ENCODE data around the gene ARHGAP10. TPM values are rescaled to one million over a fixed set of nuclear protein-coding genes. Genes with fewer than 3 reads are reported as not detected.
A peak's percentile ranks its signal among the peaks of the same experiment; 100 is the strongest.
"Not testable (repeated sequence)": the region's sequence is repeated elsewhere in the genome, so short reads cannot be mapped to it uniquely, and the experiment has no call there.

The ARHGAP10 gene
- total RNA-seq, 4 donors from 2014 or later, result 26.5 to 117 (median 29.7) TPM

DNA sequence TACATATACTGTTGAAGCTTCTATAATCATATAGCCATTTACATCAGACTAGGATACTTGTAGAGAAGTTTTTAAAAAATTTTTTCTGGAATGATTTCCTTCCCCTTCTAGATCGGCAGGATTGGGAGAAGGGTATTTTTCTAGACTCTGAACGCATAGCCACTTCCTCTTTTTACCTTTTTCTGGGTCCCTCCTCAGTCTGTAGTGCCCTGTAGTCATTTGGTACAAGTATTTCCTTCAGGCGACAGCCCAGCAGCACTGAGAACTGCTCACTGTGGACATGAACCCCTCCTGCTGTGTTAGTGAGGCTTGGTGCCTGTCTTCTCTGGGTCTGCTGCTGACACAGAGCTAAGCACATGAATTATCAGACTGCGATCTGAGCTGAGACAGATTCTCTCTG, 255.4 kb downstream of the ARHGAP10 start:
- Histone ChIP-seq H3K36me3 (peaks cover 0 to 27% (median 0%) of the 10 kb centered on the region in 3 donors), H3K27ac (no peak overlapping the region), H3K27me3 (no peaks in the 10 kb centered on the region), H3K4me1 (peaks cover 0 to 24% (median 0%) of the 10 kb centered on the region in 3 donors), H3K9me3 (no peaks in the 10 kb centered on the region), H3K4me3 (no peak overlapping the region)
- DNase-seq, result no peak
- intact Hi-C loops (cut with DNase I), result no loop called here
- 78 to 85% methylated on average over 4 of the region's 4 CpGs for WGBS, 2 donors
- TF ChIP-seq POLR2A (IDR thresholded peaks at IDR 0.05), result no peak
- no peak for TF ChIP-seq CTCF (IDR thresholded peaks at IDR 0.05)

DNA sequence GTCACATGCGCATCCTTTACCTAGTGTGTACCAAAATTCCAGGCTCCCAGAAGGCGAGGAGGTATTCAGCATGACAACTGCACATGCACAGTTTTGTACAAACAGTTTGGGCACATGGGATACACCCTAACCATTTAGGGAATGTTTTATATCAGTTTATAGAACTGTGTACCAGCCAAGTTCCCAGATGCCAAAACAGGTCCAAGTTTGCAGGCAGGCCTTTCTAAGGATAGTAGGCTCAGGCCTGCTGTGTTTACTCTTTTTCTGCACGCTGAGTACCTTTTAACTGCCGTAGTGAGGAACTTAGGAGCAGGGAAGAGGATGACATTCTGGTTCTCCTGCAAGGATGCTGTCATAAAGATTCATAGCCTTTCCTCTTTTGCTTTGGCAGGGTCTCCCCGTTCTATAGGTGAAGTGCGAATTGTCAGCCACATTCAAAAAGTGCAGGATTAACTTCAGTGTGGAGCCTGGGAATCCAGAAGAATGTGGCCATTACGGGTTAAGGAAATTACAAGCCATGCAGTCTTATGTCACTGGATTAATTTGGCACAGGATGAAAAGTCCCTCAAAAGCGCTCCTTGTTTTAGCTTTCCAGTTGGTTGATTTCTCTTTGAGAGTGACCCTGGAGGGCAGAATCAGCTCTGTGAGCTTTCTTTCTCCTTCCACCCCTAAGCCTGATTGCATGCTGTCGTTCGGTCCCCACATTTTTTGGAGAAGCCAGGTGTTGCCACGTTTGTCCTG, 259.8 kb downstream of the ARHGAP10 start:
- peaks cover 0 to 13% (median 0%) of the 10 kb centered on the region in 3 donors for H3K36me3 ChIP-seq
- H3K27ac ChIP-seq, result peak overlapping the region in 1 of 4 donors; percentile 13
- H3K4me1 ChIP-seq, result peaks cover 0 to 21% (median 0%) of the 10 kb centered on the region in 3 donors
- no peak overlapping the region for H3K4me3 ChIP-seq
- H3K27me3 ChIP-seq, result no peaks in the 10 kb centered on the region
- intact Hi-C loops (cut with DNase I), result no loop called here
- no peak for TF ChIP-seq CTCF (IDR thresholded peaks at IDR 0.05)
- no peak for TF ChIP-seq POLR2A (IDR thresholded peaks at IDR 0.05)
- 82 to 86% methylated on average over 10 to 11 of the region's 11 CpGs for WGBS, 2 donors
- no peaks in the 10 kb centered on the region for H3K9me3 ChIP-seq
- no peak for DNase-seq

DNA sequence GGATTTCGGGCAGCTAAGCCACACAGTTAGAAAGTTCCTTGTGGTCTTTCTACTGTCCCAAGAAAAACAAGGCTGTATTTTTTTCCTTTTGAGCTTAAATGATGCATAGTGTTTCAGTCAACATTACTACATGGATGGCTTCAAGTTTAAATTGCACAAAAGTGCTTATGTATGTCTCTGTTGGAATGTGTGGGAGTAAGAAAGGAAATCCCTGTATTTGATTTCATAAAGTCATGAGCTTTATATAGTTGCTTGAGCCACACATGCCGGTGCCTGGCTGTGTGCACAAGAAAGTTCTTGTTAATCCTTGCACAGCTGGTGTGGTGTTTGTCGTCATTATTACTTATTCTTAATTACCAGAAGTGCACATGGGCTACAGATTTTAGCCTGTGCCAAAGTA, 262.2 kb downstream of the ARHGAP10 start:
- DNase-seq, result no peak
- no peaks in the 10 kb centered on the region for H3K27me3 ChIP-seq
- H3K4me1 ChIP-seq, result peaks cover 0 to 21% (median 0%) of the 10 kb centered on the region in 3 donors
- no peak overlapping the region for H3K4me3 ChIP-seq
- H3K27ac ChIP-seq, result no peak overlapping the region
- H3K9me3 ChIP-seq, result no peaks in the 10 kb centered on the region
- H3K36me3 ChIP-seq, result peaks cover 0 to 17% (median 0%) of the 10 kb centered on the region in 3 donors
- TF ChIP-seq CTCF (IDR thresholded peaks at IDR 0.05) (no peak), POLR2A (IDR thresholded peaks at IDR 0.05) (no peak)
- intact Hi-C loops (cut with DNase I), result no loop called here
- 26 to 30% methylated on average over 3 of the region's 3 CpGs for WGBS, 2 donors

DNA sequence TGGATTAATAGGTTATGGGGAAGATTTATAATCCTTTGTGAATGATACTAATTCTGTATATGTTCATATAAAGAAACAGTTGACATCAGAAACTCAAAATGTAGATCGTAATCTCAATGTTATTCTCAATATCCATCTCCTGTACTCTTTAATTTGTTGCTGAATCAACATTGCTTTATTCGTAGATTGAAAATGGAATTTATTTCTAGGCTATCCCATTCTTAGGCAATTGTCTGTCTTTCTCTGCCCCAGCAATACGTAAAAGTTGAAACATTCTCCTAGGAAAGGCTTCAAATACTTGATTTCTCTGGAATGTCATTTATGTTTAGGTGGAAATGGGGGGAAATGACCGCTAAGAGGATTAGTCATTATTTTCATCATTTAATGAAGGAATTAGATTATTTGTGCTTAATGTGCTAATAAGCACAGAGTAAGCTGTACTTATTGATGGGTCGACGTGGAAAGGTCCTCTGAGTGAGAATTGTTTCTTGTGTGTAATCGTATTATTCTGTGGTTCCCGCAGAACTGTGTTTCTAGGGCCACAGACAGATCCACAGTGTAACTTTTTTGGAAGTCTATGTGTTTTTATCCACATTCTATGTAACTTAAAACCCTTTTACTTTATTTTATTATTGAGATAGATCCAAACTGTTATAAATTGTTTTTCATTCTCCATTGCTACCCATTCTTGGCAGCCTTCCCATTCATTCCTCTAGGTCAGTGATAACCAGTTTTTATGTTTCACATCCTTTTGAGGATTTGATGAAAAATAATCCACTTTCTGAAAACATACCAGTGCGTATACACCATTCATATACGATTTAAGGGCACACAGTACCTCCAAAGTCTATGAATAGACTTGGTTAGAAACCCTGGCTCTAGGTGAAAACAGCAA, 262.9 kb downstream of the ARHGAP10 start:
- no peak for TF ChIP-seq POLR2A (IDR thresholded peaks at IDR 0.05)
- no peak for TF ChIP-seq CTCF (IDR thresholded peaks at IDR 0.05)
- peaks cover 0 to 23% (median 0%) of the 10 kb centered on the region in 3 donors for H3K36me3 ChIP-seq
- H3K4me1 ChIP-seq, result peaks cover 0 to 21% (median 0%) of the 10 kb centered on the region in 3 donors
- intact Hi-C loops (cut with DNase I), result no loop called here
- no peak overlapping the region for H3K4me3 ChIP-seq
- no peaks in the 10 kb centered on the region for H3K9me3 ChIP-seq
- DNase-seq, result no peak
- 80 to 83% methylated on average over 10 of the region's 10 CpGs for WGBS, 2 donors
- no peaks in the 10 kb centered on the region for H3K27me3 ChIP-seq
- no peak overlapping the region for H3K27ac ChIP-seq

DNA sequence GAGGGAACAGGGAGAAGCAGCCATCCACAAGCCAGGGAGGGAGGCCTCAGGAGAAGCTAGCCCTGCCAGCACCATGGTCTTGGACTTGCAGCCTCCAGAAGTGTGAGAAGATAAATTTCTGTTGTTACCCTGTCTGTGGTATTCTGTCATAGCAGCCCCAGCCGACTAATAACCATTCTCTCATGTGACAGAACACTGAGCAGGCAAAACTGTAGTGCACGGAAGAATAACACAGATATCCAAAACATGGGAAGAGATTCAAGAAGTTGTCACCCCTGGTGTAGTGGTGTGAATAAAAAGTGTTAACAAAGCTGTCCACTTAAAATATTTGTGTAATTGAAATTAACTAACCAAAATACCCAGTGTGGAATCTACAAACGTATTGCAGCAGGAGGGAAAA, 265.0 kb downstream of the ARHGAP10 start:
- no peak for DNase-seq
- H3K36me3 ChIP-seq, result peaks cover 0 to 18% (median 0%) of the 10 kb centered on the region in 3 donors
- TF ChIP-seq POLR2A (IDR thresholded peaks at IDR 0.05) (no peak), CTCF (IDR thresholded peaks at IDR 0.05) (no peak)
- 71 to 82% methylated on average over 3 of the region's 3 CpGs for WGBS, 2 donors
- H3K4me1 ChIP-seq, result peaks cover 0 to 14% (median 0%) of the 10 kb centered on the region in 3 donors
- intact Hi-C loops (cut with DNase I), result no loop called here
- H3K27ac ChIP-seq, result no peak overlapping the region
- H3K4me3 ChIP-seq, result no peak overlapping the region
- H3K27me3 ChIP-seq, result no peaks in the 10 kb centered on the region
- H3K9me3 ChIP-seq, result no peaks in the 10 kb centered on the region

DNA sequence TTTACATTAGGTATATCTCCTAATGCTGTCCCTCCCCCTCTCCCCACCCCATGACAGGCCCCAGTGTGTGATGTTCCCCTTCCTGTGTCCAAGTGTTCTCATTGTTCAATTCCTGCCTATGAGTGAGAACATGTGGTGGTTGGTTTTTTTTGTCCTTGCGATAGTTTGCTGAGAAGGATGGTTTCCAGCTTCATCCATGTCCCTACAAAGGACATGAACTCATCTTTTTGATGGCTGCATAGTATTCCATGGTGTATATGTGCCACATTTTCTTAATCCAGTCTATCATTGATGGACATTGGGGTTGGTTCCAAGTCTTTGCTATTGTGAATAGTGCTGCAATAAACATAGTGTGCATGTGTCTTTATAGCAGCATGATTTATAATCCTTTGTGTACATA, 268.1 kb downstream of the ARHGAP10 start:
- H3K9me3 ChIP-seq; H3K27me3 ChIP-seq; intact Hi-C loops (cut with DNase I); H3K4me1 ChIP-seq; H3K27ac ChIP-seq; DNase-seq; H3K4me3 ChIP-seq: not testable (repeated sequence)
- WGBS, 2 donors, result 90 to 94% methylated on average over 1 of the region's 1 CpG
- peaks cover 0 to 18% (median 0%) of the 10 kb centered on the region in 3 donors for H3K36me3 ChIP-seq

All from esophagus squamous epithelium (tissue), 5 donors.